IPS-15b (cell line): ENCODE data around the gene NPEPL1.

Experiments
- H3K27me3 ChIP-seq: one replicate; pipeline ENCODE4 v1.6.1; 2013; ENCODE audit warnings: low read length; ENCODE audit not compliant: control insufficient read depth, insufficient read depth
- H3K36me3 ChIP-seq: one replicate; pipeline ENCODE4 v1.6.1; 2013; ENCODE audit warnings: low read length; ENCODE audit not compliant: control insufficient read depth, insufficient read depth
- H3K4me1 ChIP-seq: one replicate; pipeline ENCODE4 v1.6.1; 2013; ENCODE audit warnings: mild to moderate bottlenecking, low read length; ENCODE audit not compliant: control insufficient read depth, insufficient read depth
- H3K4me3 ChIP-seq: one replicate; pipeline ENCODE4 v1.5.1; 2013; ENCODE audit warnings: low read depth, low read length
- H3K9ac ChIP-seq: one replicate; pipeline ENCODE4 v1.6.1; 2013; ENCODE audit warnings: low read depth, mild to moderate bottlenecking, low read length
- H3K9me3 ChIP-seq: one replicate; pipeline ENCODE4 v1.6.1; 2013; ENCODE audit warnings: mild to moderate bottlenecking, low read length; ENCODE audit not compliant: control insufficient read depth, insufficient read depth

Gene NPEPL1

DNA sequence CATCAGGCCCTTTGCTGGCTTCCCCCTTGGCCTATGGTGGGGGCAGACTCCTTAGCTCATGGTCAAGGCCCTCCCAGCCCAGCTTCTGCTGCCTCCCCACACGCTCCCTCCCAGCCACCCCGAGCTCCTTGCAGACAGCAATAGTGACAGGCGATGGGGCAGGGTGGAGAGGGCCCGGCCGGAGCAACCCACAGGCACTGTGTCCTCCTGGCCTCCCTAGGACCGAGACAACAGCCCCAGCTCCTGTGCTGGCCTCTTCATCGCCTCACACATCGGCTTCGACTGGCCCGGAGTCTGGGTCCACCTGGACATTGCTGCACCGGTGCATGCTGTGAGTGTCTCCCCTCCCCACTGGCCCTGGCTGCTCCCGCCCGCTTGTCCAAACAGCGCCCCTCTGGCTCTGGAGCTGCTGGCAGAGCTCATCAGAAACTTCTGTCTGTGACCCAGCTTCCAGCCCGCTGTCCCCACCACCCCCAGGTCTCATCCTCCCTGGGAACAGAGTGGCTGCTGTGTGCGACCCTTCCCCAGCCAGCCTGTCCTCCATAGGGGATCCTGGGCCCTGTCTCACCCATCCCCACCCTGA is 21.8 kb downstream of the NPEPL1 start:
- no peaks in the 10 kb centered on the region for H3K27me3 ChIP-seq
- H3K36me3 ChIP-seq = peaks cover 10% of the 10 kb centered on the region
- no peaks in the 10 kb centered on the region for H3K9me3 ChIP-seq
- H3K4me3 ChIP-seq = no peak overlapping the region
- no peaks in the 10 kb centered on the region for H3K4me1 ChIP-seq
- H3K9ac ChIP-seq = no peak overlapping the region

DNA sequence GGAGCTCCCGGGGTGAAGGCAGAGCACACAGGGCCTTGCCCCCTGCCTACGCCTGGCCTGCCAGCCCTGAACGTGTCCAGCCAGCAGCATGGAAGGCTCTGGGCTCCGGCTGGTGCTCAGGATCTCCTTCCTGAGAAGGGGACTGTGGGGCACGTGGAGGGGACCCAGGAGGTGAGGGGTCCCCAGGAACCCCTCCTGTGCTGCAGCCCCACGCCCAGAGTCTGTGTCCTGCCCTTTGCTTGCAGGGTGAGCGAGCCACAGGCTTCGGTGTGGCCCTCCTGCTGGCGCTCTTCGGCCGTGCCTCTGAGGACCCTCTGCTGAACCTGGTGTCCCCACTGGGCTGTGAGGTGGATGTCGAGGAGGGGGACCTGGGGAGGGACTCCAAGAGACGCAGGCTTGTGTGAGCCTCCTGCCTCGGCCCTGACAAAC is 22.3 kb downstream of the NPEPL1 start:
- Histone ChIP-seq H3K9me3 (no peaks in the 10 kb centered on the region), H3K9ac (peak overlapping the region; percentile 24), H3K27me3 (no peaks in the 10 kb centered on the region), H3K4me3 (no peak overlapping the region), H3K4me1 (no peaks in the 10 kb centered on the region), H3K36me3 (peaks cover 6% of the 10 kb centered on the region)

DNA sequence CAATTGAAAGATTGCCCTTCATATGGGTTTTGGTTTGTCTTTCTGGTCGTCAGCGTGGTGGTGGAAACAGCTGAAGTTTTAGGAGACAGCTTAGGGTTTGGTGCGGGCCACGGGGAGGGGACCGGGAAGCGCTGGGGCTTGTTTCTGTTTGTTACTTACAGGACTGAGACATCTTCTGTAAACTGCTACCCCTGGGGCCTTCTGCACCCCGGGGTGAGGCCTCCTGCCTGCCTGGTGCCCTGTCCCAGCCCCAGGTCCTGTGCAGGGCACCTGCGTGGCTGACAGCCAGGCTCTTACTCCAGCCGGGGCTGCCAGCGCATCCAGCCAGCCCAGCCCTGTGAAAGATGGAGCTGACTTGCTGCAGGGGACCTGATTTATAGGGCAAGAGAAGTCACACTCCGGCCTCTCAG is 22.8 kb downstream of the NPEPL1 start:
- Histone ChIP-seq H3K36me3 (peaks cover 6% of the 10 kb centered on the region), H3K27me3 (no peaks in the 10 kb centered on the region), H3K9ac (peak overlapping the region; percentile 24), H3K4me1 (no peaks in the 10 kb centered on the region), H3K4me3 (no peak overlapping the region), H3K9me3 (no peaks in the 10 kb centered on the region)

DNA sequence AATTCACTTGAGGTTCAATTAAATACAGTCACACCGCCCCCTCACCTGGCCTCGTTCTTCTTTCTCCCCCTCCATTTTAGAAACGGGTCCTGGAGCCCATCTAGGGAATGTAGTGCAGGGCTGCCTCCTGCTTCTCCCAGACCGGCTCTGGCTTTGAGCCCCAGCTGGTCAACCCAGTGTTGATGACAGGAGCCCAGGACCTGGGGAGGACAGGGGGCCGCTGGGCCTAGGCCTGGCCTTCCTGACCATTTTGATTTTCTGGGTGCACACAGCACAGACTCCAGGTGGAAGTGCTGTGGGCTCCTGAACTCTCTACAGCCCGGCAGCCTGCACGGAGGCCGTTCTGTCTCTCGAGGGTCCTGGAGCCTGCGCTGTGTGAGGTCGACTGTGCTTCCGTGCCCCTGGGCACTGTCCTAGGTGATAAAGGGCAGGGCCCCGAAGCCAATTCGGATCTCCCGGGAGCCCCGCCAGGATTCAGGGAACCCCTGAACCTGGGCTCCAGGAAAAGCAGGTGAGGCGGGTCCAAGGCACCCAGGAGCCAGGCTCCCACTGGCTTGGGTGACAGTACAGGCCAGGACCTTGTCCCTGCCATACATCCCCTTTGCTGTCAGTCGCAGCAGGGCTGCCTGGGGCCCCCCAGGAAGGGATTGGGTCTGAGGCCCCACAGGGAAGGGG is 23.3 kb downstream of the NPEPL1 start:
- Histone ChIP-seq H3K27me3 (no peaks in the 10 kb centered on the region), H3K9me3 (no peaks in the 10 kb centered on the region), H3K4me1 (no peaks in the 10 kb centered on the region), H3K36me3 (peaks cover 6% of the 10 kb centered on the region), H3K9ac (no peak overlapping the region), H3K4me3 (no peak overlapping the region)

DNA sequence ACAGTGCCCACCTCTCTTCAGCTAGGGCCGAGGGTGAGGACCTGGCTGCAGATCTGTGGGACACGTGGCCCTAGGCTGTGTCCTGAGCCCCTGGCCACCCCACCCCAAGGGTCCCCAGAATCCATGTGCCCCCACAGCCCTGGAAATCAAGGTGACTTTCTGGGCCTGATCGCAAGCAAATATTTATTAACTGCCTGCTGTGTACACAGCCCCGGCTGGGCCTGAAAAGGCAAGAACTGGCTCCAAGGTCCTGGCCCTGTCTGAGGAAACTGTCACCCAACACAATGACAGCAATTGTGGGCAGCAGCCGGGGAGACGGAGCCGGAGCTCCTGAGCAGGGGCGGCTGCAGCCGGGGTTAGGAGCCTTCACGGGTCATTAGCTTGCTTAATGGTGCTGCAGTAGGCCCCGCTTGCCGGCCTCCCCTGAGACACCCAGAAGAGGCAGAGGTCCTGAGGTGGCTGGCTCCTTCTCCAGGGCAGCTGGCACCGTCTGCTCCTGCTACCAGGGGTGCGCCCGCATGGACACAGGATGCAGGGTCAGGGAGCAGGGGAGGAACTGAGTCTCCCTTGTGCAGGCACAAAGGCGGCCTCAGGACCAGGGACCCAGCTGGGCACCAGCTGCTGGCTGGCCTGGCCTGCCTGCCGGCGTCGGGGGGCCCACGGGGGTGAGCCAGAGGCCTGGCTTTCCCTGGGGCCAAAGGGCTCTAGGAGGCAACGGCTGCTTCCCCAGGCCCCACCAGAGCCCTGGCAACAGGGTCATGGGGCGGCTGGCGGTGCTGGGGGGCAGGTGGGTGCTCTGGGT is 24.1 kb downstream of the NPEPL1 start:
- H3K36me3 ChIP-seq = peaks cover 6% of the 10 kb centered on the region
- H3K4me1 ChIP-seq = no peaks in the 10 kb centered on the region
- no peaks in the 10 kb centered on the region for H3K9me3 ChIP-seq
- H3K4me3 ChIP-seq = no peak overlapping the region
- H3K9ac ChIP-seq = no peak overlapping the region
- H3K27me3 ChIP-seq = no peaks in the 10 kb centered on the region

DNA sequence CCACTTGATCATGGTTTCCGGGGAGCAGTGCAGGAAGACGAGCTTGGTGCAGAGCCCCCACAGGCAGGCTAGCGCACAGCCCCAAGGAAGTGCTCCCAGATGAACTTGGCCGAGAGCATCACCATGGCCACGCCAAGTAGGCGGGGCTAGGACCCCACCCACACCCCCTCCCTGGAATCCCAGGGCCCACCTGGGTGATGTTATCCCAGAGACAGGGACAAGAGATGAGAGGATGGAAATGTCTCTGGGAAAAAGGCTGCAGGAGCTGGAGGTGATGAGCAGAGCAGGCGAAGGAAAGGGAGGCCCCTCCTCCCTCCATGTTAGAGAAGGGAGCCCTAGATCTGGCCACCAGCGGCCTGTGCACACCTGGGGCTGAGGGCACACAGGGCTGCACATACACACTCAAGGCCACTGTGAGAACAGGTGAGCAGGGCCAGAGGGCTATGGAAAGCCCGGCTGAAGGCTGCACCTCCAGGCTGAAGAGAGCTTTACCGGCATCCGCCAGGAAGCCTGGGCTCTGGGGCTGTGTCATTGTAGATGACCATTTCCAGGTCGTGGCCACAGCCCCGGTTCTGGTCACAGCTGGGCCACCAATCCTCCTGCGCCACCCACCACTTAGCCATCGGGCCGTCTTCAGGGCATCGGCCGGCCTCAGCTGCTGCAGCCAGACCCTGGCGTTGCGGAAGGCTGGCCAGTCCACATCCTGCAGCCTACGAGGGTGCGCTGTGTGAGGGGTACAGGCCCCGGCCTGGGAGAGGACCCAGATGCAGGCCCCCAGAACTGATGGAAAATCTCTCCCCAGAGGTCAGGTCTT is 24.9 kb downstream of the NPEPL1 start:
- peaks cover 6% of the 10 kb centered on the region for H3K36me3 ChIP-seq
- H3K9me3 ChIP-seq = no peaks in the 10 kb centered on the region
- H3K9ac ChIP-seq = no peak overlapping the region
- no peaks in the 10 kb centered on the region for H3K27me3 ChIP-seq
- H3K4me1 ChIP-seq = no peaks in the 10 kb centered on the region
- H3K4me3 ChIP-seq = no peak overlapping the region

DNA sequence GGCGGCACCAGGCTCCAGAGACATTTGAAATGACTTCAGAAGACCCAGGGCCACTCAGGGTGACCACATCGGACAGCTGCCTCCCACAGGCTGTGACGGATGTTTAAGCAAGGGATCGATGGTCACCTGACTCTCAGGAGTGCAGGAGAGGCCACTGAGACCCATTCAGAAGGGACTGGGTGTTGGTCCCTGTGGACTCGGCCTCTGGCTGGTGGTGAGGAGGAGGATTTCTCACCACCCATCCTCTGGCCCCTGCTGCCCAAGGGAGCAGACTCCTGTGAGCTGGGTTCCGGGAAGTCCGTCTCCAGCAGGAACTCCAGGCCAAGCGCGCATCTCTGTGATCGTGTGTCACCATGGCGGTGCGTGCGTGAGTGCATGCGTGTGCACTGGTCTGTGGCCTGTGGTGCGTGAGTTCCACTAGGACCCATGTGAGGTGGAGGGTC is 25.5 kb downstream of the NPEPL1 start:
- Histone ChIP-seq H3K4me1 (no peaks in the 10 kb centered on the region), H3K9me3 (no peaks in the 10 kb centered on the region), H3K4me3 (no peak overlapping the region), H3K27me3 (no peaks in the 10 kb centered on the region), H3K9ac (no peak overlapping the region), H3K36me3 (peaks cover 6% of the 10 kb centered on the region)

DNA sequence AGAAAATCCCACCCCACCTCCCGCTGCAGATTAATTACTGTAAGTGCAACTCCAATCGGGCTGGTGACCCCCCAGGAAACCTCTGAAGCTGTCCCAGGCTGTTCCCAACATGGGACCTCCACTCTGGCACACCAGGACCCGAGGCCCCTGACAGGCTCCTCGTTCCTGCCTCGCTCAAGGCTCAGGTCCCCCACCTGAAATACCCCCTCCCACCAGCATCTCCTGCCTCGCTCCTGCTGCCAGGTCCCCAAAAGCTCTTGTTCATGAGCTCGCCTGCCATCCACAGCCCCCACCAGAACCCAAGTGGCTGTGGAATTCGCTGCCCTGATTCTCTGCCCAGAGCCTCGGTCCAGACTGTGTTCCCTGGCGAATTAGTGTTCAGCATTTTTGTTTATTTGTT is 26.1 kb downstream of the NPEPL1 start:
- H3K4me3 ChIP-seq = no peak overlapping the region
- peaks cover 6% of the 10 kb centered on the region for H3K36me3 ChIP-seq
- no peaks in the 10 kb centered on the region for H3K4me1 ChIP-seq
- no peaks in the 10 kb centered on the region for H3K9me3 ChIP-seq
- H3K27me3 ChIP-seq = no peaks in the 10 kb centered on the region
- no peak overlapping the region for H3K9ac ChIP-seq

DNA sequence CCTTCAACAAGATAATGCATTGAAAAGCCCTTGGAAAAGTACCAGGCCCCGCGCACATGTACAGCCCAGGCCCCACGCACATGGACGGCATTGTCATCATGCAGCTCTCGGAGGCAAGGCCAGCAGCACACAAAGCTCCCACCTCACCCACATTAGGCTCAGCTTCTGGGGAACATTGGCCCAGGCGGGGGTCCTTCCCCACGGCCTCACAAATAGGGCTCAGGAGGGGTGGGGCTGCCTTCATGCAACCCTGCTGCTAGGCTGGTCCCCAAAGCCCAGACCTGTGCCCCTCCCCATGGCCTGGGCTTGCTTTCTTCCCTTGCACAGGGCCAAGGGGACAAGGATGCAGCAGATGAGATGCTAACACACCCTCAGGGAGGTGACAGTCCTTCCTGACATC is 26.7 kb downstream of the NPEPL1 start:
- no peak overlapping the region for H3K9ac ChIP-seq
- peaks cover 3% of the 10 kb centered on the region for H3K36me3 ChIP-seq
- H3K4me1 ChIP-seq = no peaks in the 10 kb centered on the region
- H3K9me3 ChIP-seq = no peaks in the 10 kb centered on the region
- no peak overlapping the region for H3K4me3 ChIP-seq
- no peaks in the 10 kb centered on the region for H3K27me3 ChIP-seq

DNA sequence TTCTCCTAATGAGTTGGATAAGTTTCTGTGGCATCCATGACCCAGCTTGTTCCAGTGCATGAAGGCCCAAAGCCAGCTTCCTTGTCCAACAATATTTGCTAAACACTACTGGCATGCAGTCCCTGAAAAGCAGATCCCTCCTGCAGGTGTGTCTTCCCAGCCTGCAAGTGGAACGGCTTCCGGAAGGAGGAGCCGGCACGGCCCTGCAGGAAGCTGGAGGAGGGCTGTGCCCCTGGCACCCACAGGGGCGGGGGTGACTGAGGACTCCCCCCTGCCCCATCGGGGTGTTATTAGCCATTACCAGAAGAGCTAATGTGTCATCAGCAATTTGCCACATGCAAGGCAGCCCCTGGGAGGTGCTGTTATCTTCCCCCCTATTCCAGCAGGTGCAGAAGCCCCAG is 27.4 kb downstream of the NPEPL1 start:
- Histone ChIP-seq H3K4me1 (no peaks in the 10 kb centered on the region), H3K4me3 (no peak overlapping the region), H3K36me3 (peaks cover 3% of the 10 kb centered on the region), H3K9me3 (no peaks in the 10 kb centered on the region), H3K9ac (no peak overlapping the region), H3K27me3 (no peaks in the 10 kb centered on the region)

DNA sequence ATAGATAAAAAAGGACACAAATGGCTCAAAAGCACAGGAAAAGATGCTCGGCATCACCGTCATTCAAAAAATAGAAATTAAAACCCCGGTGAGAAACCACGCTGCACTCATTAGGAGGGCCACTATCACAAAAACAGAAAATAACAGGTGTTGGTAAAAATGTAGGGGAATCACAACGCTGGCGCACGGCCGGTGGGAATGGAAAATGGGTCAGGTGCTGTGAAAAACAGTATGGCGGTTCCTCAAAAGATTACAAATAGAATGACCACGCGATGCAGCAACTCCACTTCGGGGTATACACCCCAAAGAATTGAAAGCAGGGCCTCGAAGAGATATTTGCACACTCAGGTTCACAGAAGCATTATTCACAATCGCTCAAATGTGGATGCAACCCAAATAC is 28.3 kb downstream of the NPEPL1 start:
- H3K36me3 ChIP-seq = peaks cover 3% of the 10 kb centered on the region
- H3K27me3 ChIP-seq = no peaks in the 10 kb centered on the region
- H3K9me3 ChIP-seq = no peaks in the 10 kb centered on the region
- no peaks in the 10 kb centered on the region for H3K4me1 ChIP-seq
- no peak overlapping the region for H3K4me3 ChIP-seq
- H3K9ac ChIP-seq = no peak overlapping the region
